HG03135 (cell line): ENCODE measurements around the gene ACTL7B.
"Not testable (repeated sequence)": the region's sequence is repeated elsewhere in the genome, so short reads cannot be mapped to it uniquely, and the experiment has no call there.

Source experiments
- ATAC-seq: cut with Tn5 transposase; IDR thresholded peaks from one replicate; pipeline ENCODE4 v1.9.1; 2021; ENCODE audit warnings: mild to moderate bottlenecking, moderate library complexity; ENCODE audit not compliant: unreplicated experiment

Gene ACTL7B

DNA sequence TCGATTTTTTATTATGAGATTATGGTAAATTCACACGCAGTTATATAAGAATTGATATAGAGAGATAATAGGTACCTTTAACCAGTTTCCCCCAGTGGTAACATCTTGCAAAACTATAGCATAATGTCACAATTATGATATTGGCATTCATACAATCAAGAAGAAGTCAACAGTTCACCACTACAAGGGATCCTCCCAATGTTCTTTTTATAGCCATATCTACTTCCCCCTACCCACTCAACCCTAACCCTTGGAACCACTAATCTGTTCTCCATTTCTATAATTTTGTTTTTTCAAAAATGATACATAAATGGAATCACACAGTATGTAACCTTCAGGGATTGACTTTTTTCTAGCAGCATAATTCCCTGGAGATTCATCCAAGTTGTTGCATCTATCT lies 9.8 kb downstream of the ACTL7B start:
- no peak for ATAC-seq

DNA sequence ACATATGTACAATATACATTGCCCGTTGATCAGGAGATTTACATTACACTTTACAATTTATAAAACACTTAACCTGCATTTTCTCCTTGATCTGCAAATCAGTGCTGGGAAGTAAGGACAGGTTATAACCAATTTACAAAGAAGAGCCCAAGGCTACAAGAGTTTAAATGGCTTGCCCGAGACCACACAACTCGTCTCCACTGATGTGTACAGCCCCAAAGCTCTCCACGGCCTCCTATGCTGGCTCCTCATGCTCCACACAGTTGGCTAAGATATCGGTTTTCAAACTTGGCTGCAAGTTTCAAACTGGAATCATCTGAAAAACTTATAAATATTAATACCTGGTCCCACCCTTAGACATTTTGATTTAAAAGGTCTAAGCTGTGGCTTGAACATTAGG lies 10.3 kb downstream of the ACTL7B start:
- no peak for ATAC-seq

- no peak for ATAC-seq
Observed at GRCh38 chr9:108844856-108845255, 10.9 kb downstream of the ACTL7B start.

DNA sequence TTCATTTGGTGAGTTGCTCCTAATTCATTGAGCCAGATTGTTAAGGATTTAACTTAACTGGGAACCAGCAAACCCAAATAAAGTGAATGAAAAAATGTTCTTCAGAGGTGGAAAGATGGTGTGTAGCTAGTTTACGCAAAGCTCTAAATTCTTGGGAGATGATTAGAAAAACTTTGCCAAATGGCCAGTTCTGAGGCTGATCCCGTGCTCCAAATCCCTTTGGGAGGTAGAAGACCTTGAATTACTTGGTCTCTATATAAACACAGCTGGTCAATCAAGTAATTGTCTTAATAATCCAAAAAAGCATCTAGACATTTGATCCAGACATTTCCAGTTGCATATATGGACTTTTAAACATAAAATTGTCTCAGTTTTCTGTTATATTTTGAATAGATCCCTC lies 11.4 kb downstream of the ACTL7B start:
- no peak for ATAC-seq

DNA sequence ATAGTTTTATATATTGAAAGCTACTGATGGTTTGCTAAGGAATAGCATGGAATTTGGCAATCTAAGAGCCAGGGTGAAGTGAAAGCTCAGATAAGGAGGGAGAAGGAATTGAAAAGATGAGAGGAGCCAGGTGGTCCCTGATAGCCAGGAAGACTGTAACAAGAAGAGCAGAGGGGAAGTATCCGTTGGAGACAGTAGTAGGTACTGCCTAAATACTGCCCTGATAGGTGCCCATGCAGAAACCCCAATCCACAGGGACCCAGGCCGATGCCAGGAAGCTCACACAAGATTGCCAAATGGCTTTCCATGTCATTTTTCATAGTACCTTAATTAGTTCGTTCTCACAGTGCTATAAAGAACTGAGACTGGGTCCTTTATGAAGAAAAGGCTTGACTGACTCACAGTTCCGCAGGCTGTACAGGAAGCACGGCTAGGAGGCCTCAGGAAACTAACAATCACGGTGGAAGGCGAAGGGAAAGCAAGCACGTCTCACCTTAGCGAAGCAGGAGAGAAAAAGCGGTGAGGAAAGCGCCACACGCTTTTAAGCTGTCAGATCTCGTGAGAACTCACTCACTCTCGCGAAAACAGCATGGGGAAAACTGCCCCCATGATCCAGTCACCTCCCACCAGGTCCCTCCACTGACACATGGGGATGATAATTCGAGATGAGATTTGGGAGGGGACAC lies 13.0 kb downstream of the ACTL7B start:
- ATAC-seq, result no peak

DNA sequence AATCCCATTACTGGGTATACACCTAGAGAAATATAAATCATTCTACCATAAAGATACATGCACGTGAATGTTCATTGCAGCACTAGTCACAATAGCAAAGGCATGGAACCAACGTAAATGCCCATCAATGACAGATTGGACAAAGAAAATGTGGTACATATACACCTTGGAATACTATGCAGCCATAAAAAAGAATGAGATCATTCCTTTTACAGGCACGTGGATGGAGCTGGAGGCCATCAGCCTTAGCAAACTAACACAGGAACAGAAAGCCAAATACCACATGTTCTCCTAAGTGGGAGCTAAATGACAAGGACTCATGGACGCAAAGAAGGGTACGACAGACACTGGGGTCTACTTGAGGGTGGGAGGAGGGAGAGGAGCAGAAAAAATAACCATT lies 16.2 kb downstream of the ACTL7B start:
- ATAC-seq, result not testable (repeated sequence)

- ATAC-seq, result no peak
Observed at GRCh38 chr9:108838017-108838416, 17.8 kb downstream of the ACTL7B start.

DNA sequence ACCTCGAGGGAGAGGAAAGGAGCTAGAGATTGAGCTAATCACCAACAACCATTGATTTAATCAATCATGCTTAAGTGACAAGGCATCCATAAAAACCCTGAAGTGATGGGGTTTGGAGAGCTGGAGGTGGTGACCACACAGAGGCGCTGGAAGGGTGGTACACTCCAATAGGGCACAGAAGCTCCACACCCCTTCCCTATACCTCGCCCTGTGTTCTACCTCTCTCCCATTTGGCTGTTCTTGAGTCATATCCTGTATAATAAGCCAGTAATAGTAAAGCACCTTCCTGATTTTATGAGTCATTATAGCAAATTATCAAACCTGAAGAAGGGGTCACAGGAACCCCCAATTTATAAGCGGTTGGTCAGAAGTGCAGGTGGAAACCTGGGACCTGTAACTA lies 18.3 kb downstream of the ACTL7B start:
- ATAC-seq, result no peak

DNA sequence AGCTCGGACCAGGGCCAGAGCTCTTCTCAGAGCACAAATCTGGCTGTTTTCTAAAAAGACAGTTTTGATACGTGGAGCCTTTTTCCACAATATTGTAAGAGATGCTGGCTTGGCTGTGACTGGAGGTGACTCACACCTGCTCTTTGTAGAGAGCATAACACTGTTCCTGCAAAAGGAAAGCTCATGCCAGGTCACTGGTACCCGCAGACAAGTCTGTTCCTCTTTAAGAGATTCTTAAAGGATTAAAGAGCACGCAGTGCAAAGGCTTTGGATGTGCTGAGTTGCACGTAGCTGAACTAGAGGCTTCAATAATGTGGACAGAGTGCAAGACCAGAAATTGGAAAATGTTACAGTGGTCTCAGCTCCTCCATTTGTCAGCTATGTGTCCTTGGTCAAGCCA lies 19.0 kb downstream of the ACTL7B start:
- ATAC-seq, result no peak

- ATAC-seq, result no peak
Observed at GRCh38 chr9:108836319-108836718, 19.5 kb downstream of the ACTL7B start.

GRCh38 chr9:108835831-108836230 lies 20.0 kb downstream of the ACTL7B start:
- no peak for ATAC-seq

DNA sequence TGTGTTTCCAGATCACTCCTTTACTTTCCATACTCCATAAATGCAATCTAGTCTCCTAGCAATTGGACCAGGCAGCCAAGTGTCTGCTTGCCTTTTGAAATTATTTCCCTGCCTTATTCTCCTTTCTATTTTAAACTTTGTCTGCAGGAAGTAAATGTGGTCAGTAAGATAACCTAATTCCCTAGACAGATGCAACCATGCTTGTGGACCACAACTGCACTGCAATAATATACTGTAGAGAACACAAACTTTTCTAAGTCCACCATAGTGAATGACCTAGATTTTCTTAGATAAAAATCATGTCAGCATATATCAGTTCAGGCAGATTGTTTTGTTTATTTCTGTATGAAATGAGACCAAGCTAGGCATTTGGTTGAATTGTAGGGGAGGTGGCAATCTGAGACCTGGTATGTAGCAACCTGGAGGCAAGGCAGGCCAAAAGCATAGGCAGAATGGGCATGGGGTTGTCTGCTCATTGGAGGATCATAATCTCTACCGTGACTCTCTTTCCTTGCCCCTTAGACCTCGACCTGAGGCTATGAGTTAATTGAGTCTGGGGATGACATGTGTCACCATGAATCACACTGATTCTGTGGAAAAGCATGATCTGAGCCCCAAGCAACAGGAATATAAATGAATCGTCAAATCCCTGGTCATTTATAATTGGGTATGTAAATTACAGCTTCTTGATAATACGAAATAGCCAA lies 20.7 kb downstream of the ACTL7B start:
- no peak for ATAC-seq

DNA sequence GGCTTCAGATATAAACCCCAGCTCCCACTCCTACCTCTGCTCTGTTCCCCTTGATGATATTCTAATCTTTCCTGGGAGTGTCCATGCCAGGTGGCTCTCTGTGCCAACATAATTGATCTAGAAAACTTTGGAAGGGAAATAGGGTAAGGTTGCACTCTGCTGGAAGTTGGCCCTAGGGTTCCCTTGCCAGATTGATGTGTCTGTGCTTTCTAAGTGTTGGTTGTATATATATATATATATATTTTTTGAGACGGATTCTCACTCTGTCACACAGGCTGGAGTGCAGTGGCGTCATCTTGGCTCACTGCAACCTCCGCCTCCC lies 23.6 kb downstream of the ACTL7B start:
- no peak for ATAC-seq

GRCh38 chr9:108831496-108832178 lies 24.1 kb downstream of the ACTL7B start:
- ATAC-seq, result no peak

DNA sequence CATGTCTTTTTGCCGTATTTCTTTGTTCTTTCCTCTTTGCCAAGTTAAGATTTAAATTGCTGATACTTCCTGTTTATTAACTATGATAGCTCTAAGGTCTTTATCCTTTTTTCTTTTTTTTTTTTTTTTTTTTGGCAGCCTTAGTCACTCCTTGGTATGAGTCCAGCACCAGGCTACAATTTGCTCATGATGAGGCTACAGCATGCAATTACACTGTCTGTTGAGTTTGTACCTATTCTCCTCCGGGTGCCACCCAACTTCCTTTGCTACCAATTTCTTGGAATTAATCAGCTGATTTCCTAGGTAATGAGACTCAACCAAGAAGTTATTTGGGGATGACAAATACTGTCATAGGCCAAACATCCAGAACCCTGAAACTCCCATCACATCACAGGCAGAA lies 25.5 kb downstream of the ACTL7B start:
- ATAC-seq, result no peak

GRCh38 chr9:108823829-108824228 lies 32.0 kb downstream of the ACTL7B start:
- no peak for ATAC-seq

GRCh38 chr9:108816037-108816436 lies 39.7 kb downstream of the ACTL7B start:
- no peak for ATAC-seq

- no peak for ATAC-seq
Observed at GRCh38 chr9:108815156-108815555, 40.6 kb downstream of the ACTL7B start.

- no peak for ATAC-seq
Observed at GRCh38 chr9:108813951-108814601, 41.7 kb downstream of the ACTL7B start.

GRCh38 chr9:108812396-108813025 lies 43.3 kb downstream of the ACTL7B start:
- no peak for ATAC-seq

DNA sequence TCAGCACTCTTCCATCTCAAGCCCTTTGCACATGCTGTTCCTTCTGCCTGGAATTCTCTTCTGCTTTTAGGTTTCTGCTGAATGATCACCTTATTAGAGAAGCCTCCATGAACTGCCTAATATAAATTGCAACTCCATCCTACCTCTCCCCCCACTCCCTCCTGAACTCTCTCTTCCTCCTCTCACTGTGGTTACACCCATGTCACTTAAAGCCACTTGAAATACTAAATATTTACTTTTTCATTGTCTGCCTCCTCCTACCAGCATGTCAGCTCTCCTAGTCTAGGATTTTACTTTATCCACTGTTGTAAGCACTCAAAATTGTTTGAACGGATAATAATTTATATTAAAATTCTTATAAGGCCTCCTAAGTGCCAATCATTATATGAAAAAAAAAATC lies 43.8 kb downstream of the ACTL7B start:
- ATAC-seq, result no peak
